Choroid plexus epithelial cell (primary cell): Measurements from ENCODE around the gene SLC38A9.

Experiments
- DNase-seq: peaks from one replicate; pipeline ENCODE4 v3.0.0-alpha.2; 2010; ENCODE audit warnings: low read depth
- H3K4me3 ChIP-seq: 2 replicates; pipeline ENCODE4 v1.5.1; 2011; ENCODE audit warnings: low read depth, mild to moderate bottlenecking, control low read depth, low read length, moderate library complexity
- CTCF ChIP-seq: conservative IDR thresholded peaks from 2 replicates; pipeline ENCODE4 v1.5.1; 2011; ENCODE audit warnings: low read depth, mild to moderate bottlenecking, control low read depth, inconsistent platforms, low read length, moderate library complexity

The SLC38A9 gene

DNA sequence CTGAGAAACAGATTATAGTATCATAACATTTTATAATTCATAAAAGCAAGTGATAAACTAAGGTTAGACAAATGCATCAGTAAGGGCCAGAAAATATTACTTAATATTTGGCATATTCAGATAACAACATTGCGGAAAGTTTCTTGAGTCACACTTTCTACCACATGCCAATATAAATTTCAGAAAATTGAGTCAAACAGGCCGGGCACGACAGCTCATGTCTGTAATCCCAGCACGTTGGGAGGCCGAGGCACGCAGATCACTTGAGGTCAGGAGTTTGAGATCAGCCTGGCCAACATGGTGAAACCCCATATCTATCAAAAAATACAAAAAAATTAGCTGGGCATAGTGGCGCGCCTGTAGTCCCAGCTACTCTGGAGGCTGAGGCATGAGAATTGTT is 47.1 kb downstream of the SLC38A9 start:
- TF ChIP-seq CTCF: no peak
- DNase-seq: no peak
- no peak overlapping the region for H3K4me3 ChIP-seq

GRCh38 chr5:55657443-55657842 is 54.7 kb downstream of the SLC38A9 start:
- no peak for DNase-seq

GRCh38 chr5:55650386-55650785 is 61.7 kb downstream of the SLC38A9 start:
- TF ChIP-seq CTCF: no peak
- DNase-seq: peak; percentile 74

More at GRCh38 chr5:55657443-55657842, 54.7 kb downstream of the SLC38A9 start:
- no peak overlapping the region for H3K4me3 ChIP-seq
- no peak for TF ChIP-seq CTCF

GRCh38 chr5:55649963-55650362 is 62.2 kb downstream of the SLC38A9 start:
- TF ChIP-seq CTCF: no peak
- no peak for DNase-seq
- H3K4me3 ChIP-seq: no peak overlapping the region

More at GRCh38 chr5:55650386-55650785, 61.7 kb downstream of the SLC38A9 start:
- no peak overlapping the region for H3K4me3 ChIP-seq

DNA sequence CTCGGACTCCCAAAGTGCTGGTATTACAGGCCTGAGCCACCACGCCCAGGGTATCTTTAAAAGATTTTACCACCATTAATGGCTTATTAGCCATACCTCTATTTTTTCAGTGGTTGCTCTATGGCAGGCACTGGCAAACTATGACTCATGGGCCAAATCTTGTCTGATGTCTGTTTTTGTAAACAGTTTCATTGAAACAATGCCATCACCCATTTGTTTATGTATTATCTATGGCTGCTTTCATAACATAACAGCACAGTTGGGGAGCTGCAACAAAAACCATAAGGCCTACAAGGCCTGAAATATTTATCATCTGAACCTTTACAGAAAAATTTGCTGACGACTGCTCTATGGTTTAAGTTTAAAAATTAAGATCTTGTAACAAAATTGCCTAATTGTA is 66.8 kb downstream of the SLC38A9 start:
- no peak for TF ChIP-seq CTCF
- peak; percentile 89 for DNase-seq
- H3K4me3 ChIP-seq: no peak overlapping the region

DNA sequence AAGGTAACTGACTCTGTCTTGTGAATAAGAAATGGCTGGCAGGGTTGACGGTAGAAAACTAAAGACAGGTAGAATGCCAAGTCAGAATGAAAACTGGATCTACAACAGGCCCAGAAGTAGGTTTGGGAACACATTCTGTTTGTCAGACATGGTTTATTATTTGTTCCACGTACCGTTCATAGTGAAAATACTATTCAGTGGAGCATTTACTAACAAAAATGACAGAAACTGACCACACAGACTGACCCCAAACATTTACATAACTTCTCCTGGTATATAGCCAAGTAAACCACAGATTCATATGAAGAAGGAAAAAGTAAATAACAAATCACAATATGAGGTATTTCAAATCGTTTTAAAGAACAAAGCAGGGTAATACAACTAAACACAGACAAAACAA is 73.7 kb downstream of the SLC38A9 start:
- no peak overlapping the region for H3K4me3 ChIP-seq
- peak; percentile 86 for DNase-seq

DNA sequence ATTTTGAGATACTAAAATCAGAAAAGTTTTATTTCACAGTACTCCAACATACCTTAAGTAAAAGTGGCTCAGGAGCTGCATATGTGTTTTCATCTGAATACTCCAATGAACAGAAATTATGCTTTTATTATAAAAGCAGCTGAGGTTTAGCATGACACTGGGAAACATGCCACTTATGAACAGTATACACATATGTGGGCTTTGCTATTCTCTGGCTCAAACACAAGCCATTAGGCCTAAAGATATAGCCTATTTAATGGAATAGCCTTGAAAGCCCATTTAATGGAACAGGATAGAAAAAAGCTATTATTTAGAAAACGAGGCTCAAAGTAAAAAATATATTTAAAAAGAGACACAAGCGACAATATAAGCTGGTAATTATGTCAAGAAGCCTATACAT is 74.1 kb downstream of the SLC38A9 start:
- no peak for DNase-seq
- H3K4me3 ChIP-seq: no peak overlapping the region
- no peak for TF ChIP-seq CTCF

More for the DNA sequence above, 73.7 kb downstream of the SLC38A9 start:
- no peak for TF ChIP-seq CTCF
